Choroid plexus epithelial cell (primary cell): ENCODE measurements around the gene AASDHPPT.
A peak's percentile ranks its signal among the peaks of the same experiment; 100 is the strongest.

Source experiments
- DNase-seq: peaks from one replicate; pipeline ENCODE4 v3.0.0-alpha.2; 2010; ENCODE audit warnings: low read depth
- H3K4me3 ChIP-seq: 2 replicates; pipeline ENCODE4 v1.5.1; 2011; ENCODE audit warnings: low read depth, mild to moderate bottlenecking, control low read depth, low read length, moderate library complexity
- CTCF ChIP-seq: conservative IDR thresholded peaks from 2 replicates; pipeline ENCODE4 v1.5.1; 2011; ENCODE audit warnings: low read depth, mild to moderate bottlenecking, control low read depth, inconsistent platforms, low read length, moderate library complexity

AASDHPPT gene

GRCh38 chr11:106131998-106132397 lies 54.5 kb downstream of the AASDHPPT start:
- TF ChIP-seq CTCF = no peak
- H3K4me3 ChIP-seq = no peak overlapping the region
- DNase-seq = no peak

- no peak overlapping the region for H3K4me3 ChIP-seq
- DNase-seq = no peak
- no peak for TF ChIP-seq CTCF
Measured at GRCh38 chr11:106132582-106133354, 55.3 kb downstream of the AASDHPPT start.

- no peak overlapping the region for H3K4me3 ChIP-seq
- TF ChIP-seq CTCF = peak; percentile 51
- peak; percentile 31 for DNase-seq
Measured at GRCh38 chr11:106133529-106133928, 56.1 kb downstream of the AASDHPPT start.

- peak; percentile 65 for DNase-seq
- no peak overlapping the region for H3K4me3 ChIP-seq
- no peak for TF ChIP-seq CTCF
Measured at GRCh38 chr11:106137061-106137460, 59.6 kb downstream of the AASDHPPT start.

- no peak for TF ChIP-seq CTCF
- DNase-seq = no peak
Measured at GRCh38 chr11:106137758-106138157, 60.3 kb downstream of the AASDHPPT start.

More at GRCh38 chr11:106137758-106138157, 60.3 kb downstream of the AASDHPPT start:
- H3K4me3 ChIP-seq = no peak overlapping the region
